ENCODE results near the gene OPTC.
"Not testable (repeated sequence)": the region's sequence is repeated elsewhere in the genome, so short reads cannot be mapped to it uniquely, and the experiment has no call there.

Gene OPTC

GRCh38 chr1:203493901-203494300 lies at the start of gene OPTC:
Gene OPTC (plus strand): TSS chr1:203494153. CDS start chr1:203496006, 1,853 bp downstream.
- DNase-seq: no peak

DNA sequence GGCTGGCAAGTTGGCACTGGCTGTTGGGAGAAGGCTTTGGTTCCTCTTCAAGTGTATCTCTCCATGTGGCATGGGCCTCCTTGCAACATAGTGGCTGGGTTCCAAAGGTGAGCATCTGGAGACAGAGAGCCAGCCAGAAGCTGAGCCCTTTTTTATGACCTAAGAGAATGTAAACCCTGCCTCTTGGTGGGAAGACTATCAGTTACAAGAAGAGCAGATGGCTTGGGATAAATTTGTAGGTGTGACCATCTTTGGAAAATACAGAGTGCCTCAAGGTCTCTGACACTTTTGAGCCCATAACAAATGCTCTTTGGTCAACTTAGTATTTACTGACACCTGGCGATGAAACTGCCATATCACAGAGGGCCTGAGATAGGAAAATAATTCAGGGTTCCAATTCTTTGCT lies 49.8 kb upstream of the OPTC start:
- no peak for DNase-seq

DNA sequence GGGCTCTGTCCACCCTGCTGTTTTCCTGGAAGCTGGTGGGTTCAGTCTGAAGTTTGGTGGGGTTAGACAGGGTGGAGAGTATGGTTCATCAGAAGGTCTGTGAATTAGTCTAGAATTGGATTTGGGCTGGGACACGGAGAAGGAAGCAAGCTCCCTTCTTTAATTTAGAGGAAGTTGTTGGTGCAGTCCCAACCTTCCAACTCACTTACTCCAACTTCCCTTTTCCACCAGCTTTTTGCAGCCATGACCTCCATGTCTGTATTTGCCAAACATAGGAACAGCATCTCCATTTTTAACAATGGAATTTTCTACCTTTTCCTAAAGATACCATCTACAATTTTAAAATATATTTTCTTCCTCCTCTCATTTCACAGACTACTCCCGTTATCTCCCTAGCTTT lies 46.8 kb upstream of the OPTC start:
- DNase-seq: no peak

DNA sequence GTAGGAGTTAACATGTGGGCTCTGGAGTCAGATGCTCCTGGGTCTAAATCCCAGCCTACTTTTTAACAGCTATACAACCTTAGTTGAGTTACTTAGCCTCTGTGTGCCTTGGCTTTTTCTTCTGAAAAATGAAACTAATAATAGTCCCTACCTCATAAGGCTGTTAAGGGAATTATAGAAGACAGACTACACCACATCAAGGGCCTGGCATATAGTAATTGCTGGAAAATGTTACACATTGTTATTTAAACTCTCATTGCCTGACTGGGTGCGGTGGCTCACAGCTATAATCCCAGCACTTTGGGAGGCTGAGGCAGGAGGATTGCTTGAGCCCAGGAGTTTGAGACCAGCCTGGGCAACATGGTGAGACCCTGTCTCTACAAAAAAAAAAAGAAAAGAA lies 46.4 kb upstream of the OPTC start:
- not testable (repeated sequence) for DNase-seq

DNA sequence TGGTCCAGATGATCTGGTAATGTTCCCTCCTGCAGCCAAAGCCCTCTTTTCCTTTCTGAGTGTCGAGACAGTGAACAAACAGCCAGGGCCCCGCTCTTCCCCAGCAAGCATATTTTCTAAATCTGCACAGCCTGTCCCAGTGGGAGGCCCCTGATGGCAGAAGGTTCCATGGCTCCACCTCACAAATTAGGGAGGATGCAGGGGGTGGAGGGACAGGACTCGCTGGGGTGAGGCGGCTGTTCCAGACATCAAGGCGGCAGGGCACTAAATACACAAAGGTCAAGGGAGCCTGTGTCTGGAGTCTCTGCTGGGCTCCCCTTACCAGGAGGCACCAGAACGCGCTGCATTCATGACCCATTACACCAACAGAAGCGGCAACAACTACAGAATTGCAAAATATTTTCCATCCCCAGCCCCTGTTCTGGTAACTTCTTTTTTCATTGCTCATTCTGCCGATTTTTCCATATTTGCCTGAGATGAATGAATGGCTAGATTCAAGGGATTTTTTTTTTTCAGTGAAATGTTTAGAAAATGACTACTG lies 45.4 kb upstream of the OPTC start:
- no peak for DNase-seq

DNA sequence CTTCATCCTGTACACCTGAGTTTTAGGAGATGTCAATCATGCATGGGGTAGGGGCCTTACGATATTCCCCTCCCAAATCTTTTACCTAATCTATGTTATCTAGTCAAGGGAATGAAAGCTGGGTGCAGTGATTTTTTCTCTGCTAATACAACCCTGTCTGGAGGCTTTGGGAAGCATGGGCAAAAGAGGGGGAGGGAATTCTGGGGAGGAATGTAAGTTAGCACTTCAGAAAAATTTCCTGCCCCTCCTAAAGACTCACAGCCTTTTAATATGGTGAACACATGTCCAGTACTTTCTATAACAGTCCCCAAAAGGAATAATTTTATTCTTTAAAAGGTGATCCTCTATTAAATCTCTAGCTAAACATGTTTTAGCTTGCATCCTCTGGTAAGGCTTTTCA lies 44.0 kb upstream of the OPTC start:
- no peak for DNase-seq

DNA sequence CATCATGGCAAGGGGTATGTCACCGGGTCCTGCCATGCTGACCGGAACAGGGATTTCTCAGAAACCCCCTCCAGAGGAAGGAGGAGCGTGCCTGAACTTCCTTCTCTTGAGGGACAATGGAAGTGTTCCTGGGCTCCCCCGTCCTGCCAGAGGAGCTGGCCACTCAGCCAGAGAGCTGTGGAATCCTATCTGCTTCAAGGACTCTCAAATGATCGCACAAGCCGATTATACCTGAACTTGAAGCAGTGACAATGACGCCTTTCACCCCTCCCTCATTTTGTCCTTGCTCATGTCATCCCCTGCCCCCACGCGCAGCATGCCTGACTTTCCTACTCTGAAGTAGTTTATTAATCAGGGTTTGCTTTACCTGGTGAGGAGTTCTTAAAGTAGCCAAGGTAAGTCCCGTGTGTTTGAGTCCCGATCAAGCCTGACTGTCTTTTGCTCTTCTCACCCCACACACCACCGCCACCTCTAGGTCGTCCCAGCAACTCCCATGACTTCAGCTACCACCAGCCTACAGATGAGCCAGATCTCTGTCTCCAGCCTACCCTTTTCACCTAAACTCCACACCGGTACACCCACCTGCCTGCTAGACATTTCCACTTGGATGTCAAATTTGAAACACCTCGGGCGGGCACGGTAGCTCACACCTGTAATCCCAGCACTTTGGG lies 43.3 kb upstream of the OPTC start:
- no peak for DNase-seq

- DNase-seq: no peak
These were observed 41.8 kb upstream of the OPTC start for GRCh38 chr1:203451836-203452784.

DNA sequence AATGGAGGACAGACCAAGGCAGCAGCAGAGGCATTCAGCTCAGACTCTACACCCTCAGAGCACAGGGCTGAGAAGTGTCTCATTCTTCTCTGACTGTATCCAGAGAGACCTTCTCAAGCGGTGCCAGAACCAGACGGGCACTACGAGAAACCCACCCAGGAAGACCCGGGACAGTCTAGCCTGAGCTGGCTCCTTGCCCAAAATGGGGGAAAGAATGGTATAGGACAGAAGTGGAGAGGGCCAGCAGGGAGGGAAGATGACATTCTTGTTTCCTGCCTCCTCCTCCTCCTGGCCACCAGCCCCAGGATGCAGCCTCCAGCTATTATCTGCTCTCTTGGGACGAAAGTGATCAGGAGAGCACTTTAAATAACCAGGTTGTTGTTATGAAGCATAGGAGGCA lies 40.9 kb upstream of the OPTC start:
- no peak for DNase-seq

DNA sequence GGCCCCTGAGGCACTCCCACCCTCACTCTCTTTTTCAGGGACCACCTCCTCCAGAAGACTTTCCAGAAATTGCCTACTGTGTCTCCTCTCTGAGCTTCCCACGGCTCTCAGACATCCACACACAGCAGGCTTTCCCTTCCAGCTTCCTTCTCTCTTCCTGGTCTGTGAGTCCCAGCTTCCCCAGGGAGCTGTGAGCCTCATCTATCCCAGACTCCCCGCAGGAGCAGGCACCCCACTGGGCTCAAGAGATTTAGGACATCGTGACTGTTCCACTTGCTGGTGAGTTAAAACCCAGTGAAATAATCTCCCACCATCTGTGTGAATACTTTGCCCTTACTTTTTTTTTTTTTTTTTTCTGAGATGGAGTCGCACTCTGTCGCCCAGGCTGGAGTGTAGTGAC lies 40.3 kb upstream of the OPTC start:
- peak; percentile 45 for DNase-seq

DNA sequence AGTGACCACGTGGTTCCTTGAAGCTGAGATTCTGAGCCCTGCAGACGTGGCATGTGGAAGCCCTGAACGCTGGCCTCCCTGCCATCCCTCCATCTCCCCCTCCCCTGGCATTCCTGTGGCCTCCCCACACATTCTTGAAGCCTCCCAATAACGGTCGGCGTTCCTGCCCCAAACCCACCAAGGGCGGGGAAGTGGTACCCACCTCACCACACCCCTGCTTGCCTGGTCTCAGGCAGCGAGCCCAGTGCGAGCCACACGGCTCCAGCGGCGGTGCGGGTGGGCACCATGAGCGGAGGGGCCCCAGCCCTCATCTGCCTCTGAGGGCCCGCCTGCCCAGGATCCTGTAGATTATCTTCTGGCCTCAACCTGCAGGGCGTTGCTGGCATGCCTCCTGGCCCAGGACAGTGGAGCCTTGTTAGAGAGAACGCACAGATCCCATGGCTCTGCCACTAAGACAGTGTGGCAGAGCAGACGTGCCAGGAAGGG lies 38.9 kb upstream of the OPTC start:
- no peak for DNase-seq

DNA sequence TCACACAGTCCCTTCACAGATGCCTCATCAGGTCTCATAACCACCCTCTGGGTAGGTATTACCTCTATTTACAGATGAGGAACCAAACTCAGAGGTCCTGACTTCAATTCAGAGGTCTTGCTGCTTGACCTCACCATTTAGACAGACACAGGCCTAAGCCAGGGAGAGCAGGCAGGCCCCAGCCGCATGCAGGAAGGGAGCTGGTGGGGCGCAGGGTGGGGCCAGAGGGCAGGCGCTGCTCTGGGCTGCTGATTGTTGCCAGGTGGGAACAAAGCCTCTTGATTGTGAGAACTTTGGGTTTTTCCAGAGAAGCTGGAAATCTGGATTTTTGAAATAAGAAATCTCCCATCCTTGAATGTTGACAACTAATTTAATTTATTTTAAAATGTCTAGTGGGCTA lies 38.2 kb upstream of the OPTC start:
- DNase-seq: no peak

GRCh38 chr1:203456577-203456976 lies 37.4 kb upstream of the OPTC start:
- no peak for DNase-seq

- no peak for DNase-seq
These were observed 35.9 kb upstream of the OPTC start for GRCh38 chr1:203458078-203458477.

DNA sequence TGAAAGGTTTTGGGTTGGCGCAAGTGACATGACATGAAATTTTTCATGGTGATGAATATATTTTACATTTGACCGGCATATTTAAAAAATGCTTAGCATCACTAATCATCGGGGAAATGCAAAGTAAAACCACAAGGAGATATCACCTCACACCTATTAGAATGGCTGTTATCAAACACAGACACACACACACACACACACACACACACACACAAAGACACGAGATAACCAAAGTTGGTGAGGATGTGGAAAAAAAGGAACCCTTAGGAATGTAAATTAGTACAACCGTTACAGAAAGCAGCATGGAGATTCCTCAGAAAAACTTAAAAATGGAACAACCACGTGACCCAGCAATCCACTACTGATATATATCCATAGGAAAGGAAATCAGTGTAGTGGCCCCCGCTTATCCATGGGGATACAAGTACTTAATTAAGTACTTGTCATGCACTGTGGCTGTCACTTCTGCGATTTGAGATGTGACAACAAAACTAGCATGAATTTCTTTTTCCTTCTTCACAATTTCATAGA lies 34.2 kb upstream of the OPTC start:
- DNase-seq: no peak

DNA sequence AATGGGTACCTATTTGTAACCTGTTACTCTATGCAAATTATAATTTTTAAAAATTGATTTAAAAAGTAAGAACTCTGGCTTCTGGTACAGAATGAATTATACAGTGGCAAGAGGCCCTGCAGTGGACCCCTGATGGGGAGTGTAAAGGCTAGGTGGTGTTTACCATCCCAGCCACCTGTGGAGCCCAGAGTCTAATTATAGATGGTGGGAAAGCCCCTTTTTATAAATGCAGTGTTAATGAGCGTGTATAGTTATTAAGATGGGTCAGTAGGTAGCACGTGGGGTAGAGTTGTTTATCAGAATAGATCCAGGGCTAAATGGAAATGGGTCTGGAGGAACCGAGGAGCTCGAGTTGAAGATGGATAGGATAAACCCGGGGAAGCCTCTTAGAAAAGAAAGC lies 32.2 kb upstream of the OPTC start:
- peak; percentile 57 for DNase-seq

GRCh38 chr1:203462143-203462542 lies 31.8 kb upstream of the OPTC start:
- DNase-seq: no peak

GRCh38 chr1:203462878-203463277 lies 31.1 kb upstream of the OPTC start:
- DNase-seq: no peak

DNA sequence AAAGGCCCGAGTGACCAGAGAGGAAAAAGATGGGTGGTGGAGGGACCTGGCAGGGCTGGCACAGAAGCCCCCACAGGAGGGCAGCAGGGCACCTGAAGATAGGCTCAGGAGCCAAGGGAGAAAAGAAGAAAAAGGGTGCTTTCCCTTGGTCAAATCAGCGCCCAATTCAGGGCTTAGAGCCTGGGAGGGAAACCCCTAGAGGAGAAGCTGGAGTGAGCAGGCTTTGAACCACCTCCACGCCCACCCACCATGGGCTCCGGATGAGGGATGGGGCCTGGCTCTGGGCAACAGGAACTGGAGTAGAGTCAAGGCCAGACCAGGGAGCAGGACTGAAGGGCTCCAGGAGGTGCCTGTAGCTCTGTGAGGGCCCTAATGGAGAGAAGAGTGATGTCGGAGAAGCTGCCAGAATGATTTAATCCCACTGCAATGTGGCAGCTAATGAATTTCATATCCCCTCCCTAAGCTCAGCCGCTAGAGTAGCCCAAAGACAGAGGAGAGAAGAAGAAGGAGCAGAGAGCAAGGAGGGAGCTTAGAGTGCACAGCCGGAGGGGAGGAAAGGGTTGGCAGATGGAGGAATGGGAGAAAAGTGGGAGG lies 30.4 kb upstream of the OPTC start:
- no peak for DNase-seq

GRCh38 chr1:203464226-203464625 lies 29.7 kb upstream of the OPTC start:
- peak; percentile 20 for DNase-seq

GRCh38 chr1:203464743-203465142 lies 29.2 kb upstream of the OPTC start:
- DNase-seq: no peak

GRCh38 chr1:203465146-203465798 lies 28.7 kb upstream of the OPTC start:
- DNase-seq: no peak

DNA sequence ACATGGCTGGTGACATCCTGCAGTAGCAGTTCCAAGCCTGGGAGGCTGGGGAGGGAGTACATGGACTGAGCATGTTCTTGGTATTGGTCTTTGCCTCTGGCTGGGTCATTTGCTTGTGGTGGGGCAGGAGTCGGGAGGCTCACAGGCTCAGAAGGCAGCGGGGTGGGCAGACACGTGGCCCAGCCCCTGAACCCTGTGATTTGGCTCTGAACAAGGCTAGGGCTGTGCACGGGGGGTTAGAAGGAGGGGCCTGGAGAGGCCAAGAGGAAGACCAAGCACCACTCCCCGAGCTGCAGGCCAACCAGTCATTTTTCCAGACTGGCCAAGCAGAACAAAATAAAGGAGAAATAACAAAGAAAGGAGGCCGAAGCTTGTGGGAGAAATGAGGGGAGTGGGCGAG lies 28.0 kb upstream of the OPTC start:
- peak; percentile 17 for DNase-seq
